Posterior cingulate gyrus (tissue), 11 donors: ENCODE data around the gene STMN3.
"Not testable (repeated sequence)": the region's sequence is repeated elsewhere in the genome, so short reads cannot be mapped to it uniquely, and the experiment has no call there.

ENCODE experiments used
- DNase-seq, 10 donors: peaks; one replicate each; pipeline versions ENCODE4 v3.0.0 to v3.0.0-alpha.2; 2020 to 2021; ENCODE audit warnings: mixed read lengths in 3 of 10
- intact Hi-C: fragments of 100-400 bp; cut with DNase I; formaldehyde crosslinking; loops from one replicate; pipeline ENCODE4 v1.15.1; 2023

Gene STMN3

GRCh38 chr20:63619505-63619904 lies 33.7 kb downstream of the STMN3 start:
- intact Hi-C loops, result no loop called here
- peak in 2 of 10 donors; percentile 45 to 55 for DNase-seq

- peak in 2 of 10 donors; percentile 40 to 67 for DNase-seq
- intact Hi-C loops, result no loop called here
These were observed 34.1 kb downstream of the STMN3 start for GRCh38 chr20:63619086-63619485.

DNA sequence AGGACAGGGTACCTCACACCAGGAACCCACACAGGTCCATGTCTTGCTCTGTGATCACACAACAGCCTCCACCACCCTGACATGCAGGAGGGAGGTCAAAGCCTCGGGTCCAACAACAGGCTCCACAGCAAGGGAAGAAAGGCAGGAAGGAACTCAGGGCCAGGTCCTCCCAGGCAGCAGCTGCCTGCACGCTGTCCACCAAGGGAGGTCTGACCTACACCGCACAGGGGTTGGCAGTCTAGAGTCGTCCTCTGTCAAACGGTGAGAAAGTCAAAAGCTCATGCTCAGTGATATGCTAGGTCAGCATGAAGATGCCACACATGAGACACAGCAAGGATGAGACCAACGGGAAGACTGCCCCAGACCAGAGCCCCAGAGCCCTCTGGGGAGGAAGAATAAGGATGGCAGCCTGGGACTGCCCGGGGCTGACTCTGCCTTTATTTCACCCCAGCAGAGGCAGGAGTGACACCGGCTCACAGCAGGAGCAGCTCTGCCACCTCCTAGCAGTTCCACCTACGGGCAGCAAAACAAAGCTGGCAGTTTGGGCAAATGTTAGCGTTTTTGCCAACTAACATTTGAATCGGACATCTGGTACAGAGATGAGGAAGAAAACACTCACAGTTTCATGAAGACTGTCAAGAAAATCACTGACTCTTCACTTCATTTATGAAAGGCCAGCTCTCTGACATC lies 34.8 kb downstream of the STMN3 start:
- intact Hi-C loops, result no loop called here
- DNase-seq, result peak in 3 of 10 donors; percentile 13 to 74 (median 72)

- DNase-seq, result peak in 3 of 10 donors; percentile 2 to 67 (median 58)
- intact Hi-C loops, result no loop called here
These were observed 35.4 kb downstream of the STMN3 start for GRCh38 chr20:63617876-63618265.

DNA sequence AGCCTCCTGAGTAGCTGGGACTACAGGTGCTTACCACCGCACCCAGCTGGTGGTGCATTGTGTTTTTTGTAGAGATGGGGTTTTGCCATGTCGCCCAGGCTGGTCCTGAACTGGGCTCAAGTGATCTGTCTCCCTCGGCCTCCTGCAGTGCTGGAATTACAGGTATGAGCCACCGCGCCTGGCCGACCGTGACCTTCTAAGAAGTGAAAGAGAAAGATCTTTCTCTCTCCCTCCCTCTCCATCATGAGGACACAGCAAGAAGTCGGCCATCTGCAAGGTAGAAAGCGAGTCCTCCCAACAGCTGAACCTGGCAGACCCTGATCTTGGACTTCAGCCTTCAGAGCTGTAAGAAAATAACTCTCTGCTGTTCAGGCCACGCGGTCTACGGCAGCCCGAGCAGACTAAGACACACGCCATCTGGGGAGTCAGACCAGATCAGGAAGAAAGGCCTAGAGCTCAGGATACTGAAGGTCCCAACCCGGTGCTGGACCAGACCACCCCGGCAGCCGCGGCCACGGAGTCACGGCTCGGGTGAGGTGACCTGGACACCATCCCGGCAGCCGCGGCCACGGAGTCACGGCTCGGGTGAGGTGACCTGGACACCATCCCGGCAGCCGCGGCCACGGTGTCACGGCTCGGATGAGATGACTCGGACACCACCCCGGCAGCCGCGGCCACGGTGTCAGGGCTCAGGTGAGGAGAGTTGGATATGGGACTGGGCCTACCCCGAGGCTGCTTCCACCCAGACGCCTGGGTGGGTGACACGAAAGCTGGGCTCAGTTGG lies 35.9 kb downstream of the STMN3 start:
- intact Hi-C loops, result no loop called here
- DNase-seq, result peak in 3 of 10 donors; percentile 7 to 86 (median 78)

DNA sequence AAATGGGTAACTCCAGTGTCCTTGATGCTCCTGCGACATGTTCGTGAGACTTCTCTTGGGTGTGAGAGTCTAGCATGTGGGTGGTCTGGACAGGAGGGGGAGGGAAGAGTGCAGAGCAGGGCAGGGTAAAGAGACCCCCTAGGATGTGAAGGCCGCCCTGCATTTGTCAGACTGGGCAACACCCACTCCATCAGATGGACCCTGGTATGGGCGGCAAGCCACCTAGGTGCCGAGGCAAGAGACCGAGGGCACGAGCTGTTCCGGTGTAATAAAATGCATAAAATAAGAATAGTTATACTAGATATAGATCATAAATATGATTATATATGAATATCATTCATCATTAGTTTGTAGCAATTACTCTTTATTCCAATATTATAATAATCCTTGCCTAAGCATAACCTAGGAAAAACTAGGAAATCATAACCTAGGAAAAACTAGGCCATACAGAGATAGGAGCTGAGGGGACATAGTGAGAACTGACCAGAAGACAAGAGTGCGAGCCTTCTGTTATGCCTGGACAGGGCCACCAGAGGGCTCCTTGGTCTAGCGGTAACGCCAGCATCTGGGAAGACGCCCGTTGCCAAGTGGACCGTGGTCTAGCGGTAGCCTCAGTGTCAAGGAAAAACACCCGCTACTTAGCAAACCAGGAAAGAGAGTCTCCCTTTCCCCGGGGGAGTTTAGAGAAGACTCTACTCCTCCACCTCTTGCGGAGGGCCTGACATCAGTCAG lies 39.2 kb downstream of the STMN3 start:
- peak in 2 of 10 donors; percentile 67 to 80 for DNase-seq
- intact Hi-C loops, result not testable (repeated sequence)

DNA sequence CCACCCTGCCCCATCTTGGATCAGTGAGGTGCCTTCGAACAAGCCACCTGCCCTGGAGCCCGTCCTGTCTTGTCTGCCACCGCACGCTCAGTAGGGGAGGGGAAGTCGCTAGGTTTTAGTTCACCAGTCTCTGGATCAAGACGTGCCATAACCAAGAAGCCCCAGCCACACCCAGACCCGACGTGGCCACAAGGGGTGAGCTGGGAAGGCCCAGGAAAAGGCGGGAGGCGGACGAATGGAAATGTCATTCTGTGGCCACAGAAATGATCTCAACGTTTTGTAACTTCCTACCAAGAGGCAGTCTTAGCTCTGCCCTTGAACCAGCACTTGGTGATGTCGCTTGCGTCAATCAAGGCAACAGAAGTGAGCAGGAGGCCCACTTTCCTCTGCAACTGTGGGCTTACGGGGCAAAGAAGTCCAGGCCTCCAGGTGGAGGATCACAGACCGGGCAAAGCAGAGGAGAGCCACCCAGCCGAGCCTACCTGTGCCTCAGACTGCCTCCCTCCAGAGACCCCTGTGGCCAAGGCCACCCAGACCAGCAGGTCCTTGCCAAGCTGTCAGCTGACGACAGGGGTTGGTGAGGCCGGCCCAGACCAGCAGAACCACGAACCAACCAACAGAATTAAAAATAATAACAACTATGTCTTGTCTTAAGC lies 40.8 kb downstream of the STMN3 start:
- intact Hi-C loops, result no loop called here
- peak in 3 of 10 donors; percentile 2 to 66 (median 66) for DNase-seq

GRCh38 chr20:63611646-63612045 lies 41.6 kb downstream of the STMN3 start:
- peak in 2 of 10 donors; percentile 21 to 56 for DNase-seq
- intact Hi-C loops, result no loop called here

- DNase-seq, result peak in 3 of 10 donors; percentile 2 to 41 (median 24)
- intact Hi-C loops, result no loop called here
These were observed 42.4 kb downstream of the STMN3 start for GRCh38 chr20:63610581-63611435.

GRCh38 chr20:63606686-63607085 lies 46.5 kb downstream of the STMN3 start:
- intact Hi-C loops, result no loop called here
- peak in 1 of 10 donors; percentile 53 for DNase-seq

GRCh38 chr20:63602321-63602720 lies 50.9 kb downstream of the STMN3 start:
- peak in 1 of 10 donors; percentile 50 for DNase-seq
- intact Hi-C loops, result no loop called here

DNA sequence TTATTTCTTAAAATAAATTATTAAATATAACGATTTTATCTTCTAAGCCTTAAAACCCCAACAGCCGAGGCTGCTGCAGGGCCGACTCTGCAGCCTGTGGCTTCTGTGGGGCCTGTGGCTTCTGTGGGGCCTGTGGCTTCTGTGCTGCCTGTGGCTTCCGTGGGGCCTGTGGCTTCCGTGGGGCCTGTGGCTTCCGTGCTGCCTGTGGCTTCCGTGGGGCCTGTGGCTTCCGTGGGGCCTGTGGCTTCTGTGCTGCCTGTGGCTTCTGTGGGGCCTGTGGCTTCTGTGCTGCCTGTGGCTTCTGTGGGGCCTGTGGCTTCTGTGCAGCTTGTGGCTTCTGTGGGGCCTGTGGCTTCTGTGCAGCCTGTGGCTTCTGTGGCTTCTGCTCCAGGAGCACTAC lies 51.5 kb downstream of the STMN3 start:
- peak in 2 of 10 donors; percentile 28 to 29 for DNase-seq
- intact Hi-C loops, result not testable (repeated sequence)

DNA sequence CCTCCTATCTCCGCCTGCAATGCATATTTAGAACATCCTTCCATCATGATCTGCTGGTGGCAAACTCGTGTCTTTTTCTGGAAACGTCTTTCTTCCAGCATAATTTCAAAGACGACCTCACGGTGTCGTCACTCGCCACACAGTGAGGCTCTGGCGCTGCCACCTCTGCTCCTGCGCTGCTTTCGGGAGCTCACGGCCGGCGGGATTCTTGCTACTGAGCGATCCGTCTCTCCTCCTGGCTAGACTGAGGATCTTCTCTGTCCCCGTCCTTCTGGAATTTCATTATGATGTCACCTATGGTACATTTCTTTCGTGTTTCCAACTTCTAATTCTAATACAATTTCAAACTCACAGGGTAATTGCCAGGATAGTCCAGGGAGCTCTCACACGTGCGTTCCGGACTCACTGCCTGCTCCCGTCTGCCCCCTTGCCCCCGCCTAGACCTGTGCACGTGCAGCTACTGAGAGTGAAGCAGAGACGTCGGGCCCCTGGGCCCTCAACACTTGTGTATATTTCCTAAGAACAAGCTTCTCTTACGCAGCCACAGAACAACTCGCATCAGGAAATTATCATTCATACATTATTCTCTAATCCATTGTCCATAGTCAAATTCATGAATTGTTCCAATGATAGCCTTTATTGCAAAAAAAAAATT lies 53.7 kb downstream of the STMN3 start:
- peak in 2 of 10 donors; percentile 37 to 75 for DNase-seq
- intact Hi-C loops, result no loop called here

DNA sequence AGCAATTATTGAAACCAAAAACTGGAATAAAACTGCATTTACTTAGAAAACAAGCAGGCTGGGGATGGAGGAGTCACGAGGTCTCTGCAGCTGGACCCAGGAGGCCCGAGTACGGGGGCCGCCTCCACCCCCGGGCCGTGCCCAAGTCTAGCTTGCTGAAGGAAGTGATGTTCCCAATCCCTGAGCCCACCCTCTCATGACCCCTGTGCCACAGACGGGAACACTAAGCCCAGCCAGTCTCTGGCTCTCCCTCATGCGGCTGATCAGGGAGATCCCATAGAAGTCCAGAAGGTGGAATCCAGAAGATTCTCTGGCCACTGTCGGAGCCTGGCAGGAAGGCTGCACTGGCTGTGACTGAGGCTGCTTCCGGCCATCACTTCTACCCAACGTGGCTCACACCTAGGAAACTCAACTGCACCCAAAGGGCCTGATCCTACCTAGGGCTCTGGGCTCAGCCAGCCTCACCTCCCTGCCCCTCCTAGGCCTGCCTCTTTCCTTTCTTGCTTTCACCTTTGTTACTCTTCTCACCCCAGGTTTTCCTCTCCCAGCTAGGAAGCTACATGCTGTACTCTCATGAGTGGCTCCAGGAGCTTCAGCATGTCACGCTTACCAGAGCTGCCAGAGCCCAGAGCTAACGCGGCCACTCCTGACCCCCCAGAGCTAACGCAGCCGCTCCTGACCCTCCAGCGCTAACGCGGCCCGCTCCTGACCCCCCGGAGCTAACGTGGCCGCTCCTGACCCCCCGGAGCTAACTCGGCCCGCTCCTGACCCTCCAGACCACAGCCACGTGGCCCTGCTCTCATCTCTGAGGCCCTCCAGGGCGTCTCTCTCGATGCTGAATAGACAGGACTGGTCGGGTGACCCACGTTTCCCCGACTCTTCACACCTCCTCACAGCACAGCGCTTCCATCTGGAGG lies 54.5 kb downstream of the STMN3 start:
- DNase-seq, result peak in 3 of 10 donors; percentile 43 to 54 (median 43)
- intact Hi-C loops, result no loop called here

DNA sequence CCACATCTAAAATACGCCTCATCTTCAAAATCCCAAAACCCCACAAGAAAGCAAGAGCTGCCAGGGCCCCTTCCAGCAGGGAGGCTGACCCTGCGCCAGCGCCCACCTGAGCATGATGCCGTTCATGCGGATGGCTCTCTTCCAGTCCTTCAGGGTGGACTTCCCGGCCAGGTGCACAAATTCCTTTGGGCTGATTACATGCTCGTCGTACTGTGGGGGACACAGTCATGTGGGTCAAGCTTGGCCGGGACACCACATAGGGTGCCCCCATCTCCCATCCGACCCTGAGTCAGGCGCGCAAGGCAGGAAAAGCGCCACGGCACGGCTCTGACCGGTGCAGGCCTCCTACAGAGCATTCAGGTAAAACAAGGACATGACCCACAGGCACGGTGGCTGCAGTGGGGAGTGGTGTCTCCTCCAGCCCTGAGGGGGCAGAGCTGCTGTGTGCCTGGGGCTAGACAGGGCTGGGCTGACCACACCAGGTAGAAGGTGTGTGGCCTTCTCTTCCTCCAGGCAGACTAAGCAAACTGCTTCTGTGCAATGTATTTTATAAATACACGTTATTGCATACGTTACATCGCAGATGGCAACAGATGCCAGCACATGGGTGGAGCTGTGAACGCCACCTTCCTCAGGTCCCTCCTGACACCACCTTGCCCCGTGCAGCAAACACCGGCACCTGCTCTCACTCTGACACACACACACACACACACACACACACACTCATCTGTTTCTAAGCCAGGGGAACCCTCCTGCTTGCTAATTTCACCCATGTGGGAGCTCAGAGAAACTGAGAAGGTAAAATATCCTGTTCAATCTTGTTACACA lies 55.4 kb downstream of the STMN3 start:
- DNase-seq, result peak in 3 of 10 donors; percentile 54 to 74 (median 59)
- intact Hi-C loops, result no loop called here

GRCh38 chr20:63596423-63596822 lies 56.8 kb downstream of the STMN3 start:
- peak in 1 of 10 donors; percentile 47 for DNase-seq
- intact Hi-C loops, result no loop called here
